CD14-positive monocyte (primary cell): ENCODE data around the gene TAF6. TPM values are rescaled to one million over a fixed set of nuclear protein-coding genes. Genes with fewer than 3 reads are reported as not detected.

Source experiments
- DNase-seq, 3 donors: peaks; one replicate each; pipeline ENCODE4 v3.0.0-alpha.2; 2011 to 2022
- H2AFZ ChIP-seq: 2 replicates; pipeline ENCODE4 v1.6.0; 2012; ENCODE audit warnings: mild to moderate bottlenecking, low read depth, low read length, inconsistent platforms; ENCODE audit not compliant: insufficient read depth, poor library complexity, severe bottlenecking
- H3K27ac ChIP-seq, 2 donors: 1 replicate in 1 of 2; 2 replicates in 1 of 2; pipeline ENCODE4 v1.5.1; 2012 to 2013; ENCODE audit warnings: low read length in 2 of 2, control low read depth in 1 of 2, inconsistent platforms in 1 of 2, low read depth in 1 of 2, mild to moderate bottlenecking in 1 of 2
- H3K27me3 ChIP-seq, 2 donors: one replicate each; pipeline versions ENCODE4 v1.6.0 to v1.6.1; 2011 to 2013; ENCODE audit warnings: low read length in 2 of 2; ENCODE audit not compliant: control insufficient read depth in 2 of 2, insufficient read depth in 2 of 2
- H3K36me3 ChIP-seq, 2 donors: replicated peaks in 1 of 2; 1 replicate in 1 of 2; 2 replicates in 1 of 2; pipeline versions ENCODE4 v1.5.1 to v1.6.1; 2012 to 2013; ENCODE audit warnings: low read length in 2 of 2, control low read depth in 1 of 2, inconsistent platforms in 1 of 2, mild to moderate bottlenecking in 1 of 2; ENCODE audit not compliant: insufficient read depth in 2 of 2, control insufficient read depth in 1 of 2
- H3K4me1 ChIP-seq, 2 donors: 1 replicate in 1 of 2; 2 replicates in 1 of 2; pipeline versions ENCODE4 v1.5.1 to v1.6.1; 2012 to 2013; ENCODE audit warnings: low read length in 2 of 2, control low read depth in 1 of 2, inconsistent platforms in 1 of 2, mild to moderate bottlenecking in 1 of 2, moderate library complexity in 1 of 2; ENCODE audit not compliant: insufficient read depth in 2 of 2, control insufficient read depth in 1 of 2
- H3K4me2 ChIP-seq: replicated peaks from 2 replicates; pipeline ENCODE3; 2012; ENCODE audit warnings: low read length, moderate library complexity, mild to moderate bottlenecking; ENCODE audit not compliant: poor library complexity, severe bottlenecking; ENCODE audit errors: extremely low read depth
- H3K4me3 ChIP-seq, 3 experiments: fragments of 200-600 bp in 1 of 3; sonication (generic) in 1 of 3; replicated peaks in 1 of 3; 1 replicate in 2 of 3; 2 replicates in 1 of 3; pipeline ENCODE4 v1.5.1; 2011 to 2013; ENCODE audit warnings: low read length in 3 of 3, mild to moderate bottlenecking in 3 of 3, control low read depth in 2 of 3, low read depth in 2 of 3, inconsistent platforms in 1 of 3, moderate library complexity in 1 of 3
- H3K79me2 ChIP-seq: 2 replicates; pipeline ENCODE4 v1.6.0; 2012; ENCODE audit warnings: mild to moderate bottlenecking, control low read depth, inconsistent platforms, low read length, moderate library complexity; ENCODE audit not compliant: insufficient read depth
- H3K9ac ChIP-seq: 2 replicates; pipeline ENCODE4 v1.6.0; 2017; ENCODE audit warnings: low read length, mild to moderate bottlenecking; ENCODE audit not compliant: insufficient read depth, poor library complexity, severe bottlenecking
- H3K9me3 ChIP-seq, 2 donors: replicated peaks in 1 of 2; 1 replicate in 1 of 2; 2 replicates in 1 of 2; pipeline versions ENCODE4 v1.5.1 to v1.6.1; 2012 to 2013; ENCODE audit warnings: low read length in 2 of 2, control low read depth in 1 of 2; ENCODE audit not compliant: control insufficient read depth in 1 of 2, insufficient read depth in 1 of 2
- H4K20me1 ChIP-seq: 2 replicates; pipeline ENCODE4 v1.6.0; 2012; ENCODE audit warnings: mild to moderate bottlenecking, low read length, control low read depth, moderate library complexity; ENCODE audit not compliant: insufficient read depth
- H3K27ac Mint-ChIP-seq, 7 donors: one replicate each; pipeline ENCODE4 v1.8.0; 2020; ENCODE audit warnings: mild to moderate bottlenecking in 7 of 7, mixed read lengths in 7 of 7, moderate library complexity in 6 of 7, inconsistent platforms in 2 of 7
- H3K27me3 Mint-ChIP-seq, 3 donors: one replicate each; pipeline ENCODE4 v1.8.0; 2021 to 2022; ENCODE audit warnings: low read depth in 3 of 3, mild to moderate bottlenecking in 3 of 3, mixed read lengths in 3 of 3, moderate library complexity in 3 of 3, inconsistent platforms in 1 of 3
- H3K36me3 Mint-ChIP-seq, 2 donors: one replicate each; pipeline ENCODE4 v1.8.0; 2020; ENCODE audit warnings: mixed read lengths in 2 of 2, inconsistent platforms in 1 of 2, mild to moderate bottlenecking in 1 of 2
- H3K4me1 Mint-ChIP-seq: one replicate; pipeline ENCODE4 v1.8.0; 2020; ENCODE audit warnings: mild to moderate bottlenecking, mixed read lengths
- H3K4me3 Mint-ChIP-seq, 2 donors: one replicate each; pipeline ENCODE4 v1.8.0; 2020; ENCODE audit warnings: mild to moderate bottlenecking in 2 of 2, mixed read lengths in 2 of 2, moderate library complexity in 1 of 2
- H3K9me3 Mint-ChIP-seq, 7 donors: one replicate each; pipeline ENCODE4 v1.8.0; 2020 to 2022; ENCODE audit warnings: mixed read lengths in 7 of 7, mild to moderate bottlenecking in 6 of 7, moderate library complexity in 6 of 7, inconsistent platforms in 2 of 7
- CTCF ChIP-seq: fragments of 200-600 bp; IDR thresholded peaks from one replicate; pipeline ENCODE4 v1.8.0; 2022; ENCODE audit warnings: antibody characterized with exemption, mild to moderate bottlenecking
- WGBS: methylation state at CpG from one replicate; pipeline ENCODE4 v1.1.5; 2013; ENCODE audit warnings: missing lambda C conversion rate; ENCODE audit not compliant: insufficient coverage; 5-methylcytosine and 5-hydroxymethylcytosine counted together
- intact Hi-C, 2 donors: fragments of 100-400 bp; cut with micrococcal nuclease; formaldehyde crosslinking; loops; one replicate each; pipeline versions ENCODE4 v1.15.0 to v1.15.1; 2023
- polyA plus RNA-seq, 3 donors: library from polyadenylated mRNA; depleted of rRNA in 1 of 3; unstranded in 2 of 3; stranded (reverse) in 1 of 3; fragments of 300-500 nt in 2 of 3; fragments of >200 nt in 1 of 3; fragmentation: Illumina TruSeq in 2 of 3; gene quantifications; 1 replicate in 2 of 3; 2 replicates in 1 of 3; pipeline ENCODE4 v1.2.3, GENCODE V29; 2012 to 2021
- small RNA-seq: library from RNA; depleted of rRNA; stranded (forward); fragments of <200 nt; gene quantifications from one replicate; pipeline ENCODE3, GENCODE V24; 2012; ENCODE audit warnings: low read depth; ENCODE audit not compliant: insufficient read length

TAF6 gene
- polyA plus RNA-seq, 3 donors: 9.6 to 28.9 (median 11.0) TPM

- WGBS: 90% methylated on average over 3 of the region's 5 CpGs
- no peak for DNase-seq
- peaks cover 39 to 69% of the 10 kb centered on the region in 2 donors for H3K36me3 ChIP-seq
- H3K4me3 ChIP-seq: no peak overlapping the region
- no peaks in the 10 kb centered on the region for H3K9me3 ChIP-seq
- no peak overlapping the region for H3K9ac ChIP-seq
- H2AFZ ChIP-seq: no peak overlapping the region
- no peak overlapping the region for H3K27ac ChIP-seq
- no peaks in the 10 kb centered on the region for H3K27me3 ChIP-seq
- Mint-ChIP-seq H3K4me1 (no peaks in the 10 kb centered on the region), H3K9me3 (peaks cover 0 to 1% (median 0%) of the 10 kb centered on the region in 7 donors), H3K27ac (peak overlapping the region in 1 of 7 donors; percentile 46), H3K4me3 (no peak overlapping the region), H3K27me3 (peaks cover 0 to 6% (median 0%) of the 10 kb centered on the region in 3 donors), H3K36me3 (peaks cover 53 to 72% of the 10 kb centered on the region in 2 donors)
- H3K79me2 ChIP-seq: no peaks in the 10 kb centered on the region
- H3K4me2 ChIP-seq: no peak overlapping the region
- no peaks in the 10 kb centered on the region for H4K20me1 ChIP-seq
- intact Hi-C loops: loop anchor here (10.0 kb wide), 2 partner anchors 64 to 144 kb away; partner anchors contain the start of gene TRIM4 (in 2 of the 2)
- H3K4me1 ChIP-seq: no peaks in the 10 kb centered on the region
- TF ChIP-seq CTCF: no peak
These were observed 59.9 kb downstream of the TAF6 start for GRCh38 chr7:100059251-100059739.

Small RNA genes lying within 50 kb of the gene (small RNA-seq; reads per million reads assigned to genes)
- gene MIR106B (3,149 reads per million, percentile 99 among the genes with 10 or more reads in this experiment), gene MIR25 (2,982 reads per million, percentile 99 among the genes with 10 or more reads in this experiment), gene MIR93 (1,730 reads per million, percentile 99 among the genes with 10 or more reads in this experiment)

Other genes starting within 250 kb of the TAF6 start
- gene OR2AE1, start 242.3 kb downstream of the TAF6 start, polyA plus RNA-seq: not detected
- gene TRIM4, start 199.8 kb downstream of the TAF6 start, polyA plus RNA-seq: 10 to 100 TPM; 10.8 to 17.9 (median 12.5) TPM
- not detected for gene GJC3, start 189.7 kb downstream of the TAF6 start, polyA plus RNA-seq
- not detected for gene AZGP1, start 143.3 kb downstream of the TAF6 start, polyA plus RNA-seq
- gene ZKSCAN1, start 103.8 kb downstream of the TAF6 start, polyA plus RNA-seq: 10 to 100 TPM; 10.4 to 24.3 (median 10.7) TPM
- 1 to 10 TPM; 1.5 to 4.6 (median 4.4) TPM for gene ZSCAN21, start 69.6 kb downstream of the TAF6 start, polyA plus RNA-seq
- 10 to 100 TPM in 1 of 3 donors, 1 to 10 TPM in 2; 7.1 to 13.4 (median 8.9) TPM for gene ZNF3, start 37.6 kb downstream of the TAF6 start, polyA plus RNA-seq
- 100 to 1,000 TPM in 2 of 3 donors, 10 to 100 TPM in 1; 77.1 to 119 (median 109) TPM for gene COPS6, start 30.4 kb downstream of the TAF6 start, polyA plus RNA-seq
- 10 to 100 TPM in 1 of 3 donors, 1 to 10 TPM in 2; 6.9 to 61.1 (median 8.8) TPM for gene MCM7, start 18.0 kb downstream of the TAF6 start, polyA plus RNA-seq
- 10 to 100 TPM; 10.5 to 13.1 (median 12.6) TPM for gene AP4M1, start 17.7 kb downstream of the TAF6 start, polyA plus RNA-seq
- gene CNPY4, start 276 bp upstream of the TAF6 start, polyA plus RNA-seq: 1 to 10 TPM; 6.2 to 6.8 (median 6.2) TPM
- under 1 TPM; 0.57 to 0.81 (median 0.59) TPM for gene MBLAC1, start 7.6 kb upstream of the TAF6 start, polyA plus RNA-seq
- gene LAMTOR4, start 29.6 kb upstream of the TAF6 start, polyA plus RNA-seq: 100 to 1,000 TPM; 533 to 754 (median 621) TPM
- gene TRAPPC14, start 39.4 kb upstream of the TAF6 start, polyA plus RNA-seq: 10 to 100 TPM in 1 of 3 donors, 1 to 10 TPM in 2; 1.0 to 38.4 (median 1.6) TPM
- gene GAL3ST4, start 49.3 kb upstream of the TAF6 start, polyA plus RNA-seq: under 1 TPM in 1 of 3 donors, not detected in 2; 0.31 TPM
- under 1 TPM in 1 of 3 donors, not detected in 2; 0.91 TPM for gene GPC2, start 58.0 kb upstream of the TAF6 start, polyA plus RNA-seq
- gene STAG3, start 58.6 kb upstream of the TAF6 start, polyA plus RNA-seq: under 1 TPM in 2 of 3 donors, not detected in 1; 0.39 TPM
- under 1 TPM in 2 of 3 donors, not detected in 1; 0.27 to 0.38 TPM for gene PVRIG, start 100.6 kb upstream of the TAF6 start, polyA plus RNA-seq
- 1 to 10 TPM in 1 of 3 donors, under 1 TPM in 1, not detected in 1; 0.58 to 1.2 TPM for gene SPDYE3, start 188.3 kb upstream of the TAF6 start, polyA plus RNA-seq
- 10 to 100 TPM in 1 of 3 donors, 1 to 10 TPM in 2; 1.7 to 62.6 (median 2.2) TPM for gene PILRB, start 238.8 kb upstream of the TAF6 start, polyA plus RNA-seq